Stimulated activated CD8-positive, alpha-beta memory T cell treated with anti-CD3 and anti-CD28 coated beads, Interleukin-15, amount 100 ng/mL, for 1 hour (primary cell): ENCODE data around the gene TXNDC11.

ENCODE experiments used
- DNase-seq: peaks from one replicate; pipeline ENCODE4 v3.0.0-alpha.2; 2020; ENCODE audit warnings: low read depth

Gene TXNDC11

DNA sequence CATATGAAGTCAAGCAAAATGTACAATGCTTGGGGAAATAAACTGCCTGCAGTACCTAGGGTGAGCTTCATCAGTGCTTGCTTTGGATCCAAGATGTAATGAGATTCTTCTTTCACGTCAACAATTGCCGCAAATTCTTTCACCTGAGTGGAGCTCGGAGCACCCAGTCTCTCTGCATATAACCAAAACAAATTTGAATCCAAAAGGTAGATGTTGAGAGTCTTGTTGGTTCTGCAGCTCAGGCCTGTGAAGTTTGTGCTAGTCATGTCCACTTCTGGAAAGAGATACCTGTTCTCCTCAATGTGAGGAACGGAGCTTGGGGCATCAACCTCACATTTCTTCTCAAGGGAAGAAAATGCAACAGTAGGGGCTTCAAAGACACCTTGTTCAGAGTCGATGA is 51.4 kb downstream of the TXNDC11 start:
- DNase-seq: no peak

- no peak for DNase-seq
Observed at GRCh38 chr16:11689031-11689840, 53.4 kb downstream of the TXNDC11 start.

DNA sequence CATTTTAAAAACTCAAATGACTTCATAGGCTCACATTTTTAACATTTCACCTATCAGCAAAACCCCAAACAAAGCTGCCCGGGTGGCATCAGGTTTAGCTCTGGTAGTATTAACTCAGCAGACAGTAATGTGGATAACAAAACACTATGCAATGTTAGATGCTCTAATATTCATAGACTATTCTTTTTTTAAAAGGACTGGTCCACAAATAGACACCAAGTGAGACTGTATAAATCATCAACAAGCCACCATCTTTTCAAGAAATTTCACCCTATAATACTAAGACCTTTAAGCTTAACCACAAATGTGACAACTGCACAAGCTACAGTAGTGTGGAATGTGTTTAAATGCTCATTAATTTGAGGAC is 54.2 kb downstream of the TXNDC11 start:
- DNase-seq: no peak

- DNase-seq: no peak
Observed at GRCh38 chr16:11687601-11688519, 54.8 kb downstream of the TXNDC11 start.

GRCh38 chr16:11686713-11687380 is 55.8 kb downstream of the TXNDC11 start:
- no peak for DNase-seq

DNA sequence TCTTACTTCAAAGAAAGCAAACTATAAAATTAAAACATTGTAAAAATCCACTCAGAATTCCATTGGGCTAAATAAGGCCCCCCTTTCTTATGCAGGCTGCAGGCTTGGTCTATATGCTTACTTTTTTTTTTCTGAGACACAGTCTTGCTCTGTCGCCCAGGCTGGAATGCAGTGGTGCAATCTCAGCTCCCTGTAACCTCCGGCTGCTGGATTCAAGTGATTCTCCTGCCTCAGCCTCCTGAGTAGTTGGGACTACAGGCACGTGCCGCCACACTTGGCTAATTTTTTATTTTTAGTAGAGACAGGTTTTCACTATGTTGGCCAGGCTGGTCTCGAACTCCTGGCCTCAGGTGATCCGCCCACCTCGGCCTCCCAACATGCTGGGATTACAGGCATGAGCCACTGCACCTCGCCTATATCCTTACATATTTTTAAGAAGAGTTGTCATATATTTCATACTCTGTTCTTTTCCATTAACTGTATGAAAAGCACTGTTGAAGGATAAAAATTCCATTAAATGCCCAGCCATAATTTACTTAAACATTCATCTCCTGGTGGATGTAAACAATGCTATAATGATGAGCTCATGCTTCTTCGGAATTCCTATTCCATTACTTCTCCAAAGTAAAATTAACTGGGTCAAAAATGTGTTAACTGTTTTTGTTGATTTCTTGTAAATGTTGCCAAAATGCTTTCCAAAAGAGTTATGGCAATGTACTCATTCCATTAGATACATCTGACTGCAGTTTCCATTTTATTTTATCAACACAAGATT is 56.6 kb downstream of the TXNDC11 start:
- DNase-seq: no peak

DNA sequence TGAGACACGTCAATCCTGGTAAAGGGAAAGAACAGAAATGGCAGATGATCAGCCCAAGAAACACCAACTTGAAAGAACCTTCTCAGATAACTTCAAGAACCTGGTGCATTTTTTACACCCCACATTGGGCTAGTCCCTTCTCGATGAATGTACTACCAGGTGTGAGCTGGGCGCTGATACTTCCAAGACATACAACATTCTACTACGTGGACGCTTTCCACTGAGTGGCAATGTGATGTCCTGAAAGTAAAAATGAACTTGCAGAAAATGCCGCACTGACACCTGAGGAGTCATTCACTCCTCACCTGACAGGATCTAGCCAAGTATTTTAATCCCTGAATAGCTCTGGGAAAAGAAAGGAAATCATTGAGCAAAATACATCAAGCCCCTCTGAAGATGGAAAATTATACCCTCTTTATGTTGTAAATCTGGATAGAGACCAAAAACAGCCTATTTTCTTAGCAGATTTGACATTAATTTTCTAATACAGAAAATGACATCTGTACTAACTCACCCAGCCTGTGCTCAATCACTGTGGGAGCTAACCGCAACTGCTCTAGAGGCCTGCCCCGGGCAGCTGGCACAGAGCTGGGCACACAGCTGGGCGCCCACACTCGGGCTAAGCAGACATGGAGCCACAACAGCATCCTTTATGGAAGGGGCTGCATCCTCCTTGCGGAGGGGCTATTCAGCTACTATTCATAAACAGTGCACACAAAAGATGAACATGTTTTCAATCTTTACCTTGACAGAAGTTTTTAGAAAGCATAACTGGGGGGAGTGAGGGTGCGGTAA is 58.2 kb downstream of the TXNDC11 start:
- DNase-seq: no peak

DNA sequence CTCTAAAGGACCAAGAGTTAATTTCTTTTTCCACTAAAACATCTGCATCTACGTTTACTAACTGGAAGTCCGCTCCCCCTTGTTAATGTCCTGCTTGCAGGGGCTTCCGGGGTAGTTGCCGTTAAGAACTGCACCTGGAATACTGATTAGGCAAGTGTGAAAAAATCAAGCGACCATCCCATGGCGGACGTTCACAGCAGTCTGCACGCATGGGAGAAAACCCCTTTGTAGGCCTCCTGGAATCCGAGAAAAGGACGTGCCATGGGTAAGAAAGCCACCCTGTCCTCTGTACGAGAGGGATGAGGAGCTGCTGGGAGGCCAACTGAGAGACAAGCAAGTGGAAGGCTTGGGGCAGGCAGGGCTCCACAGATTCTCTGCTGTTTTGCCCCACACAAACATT is 59.5 kb downstream of the TXNDC11 start:
- DNase-seq: no peak

DNA sequence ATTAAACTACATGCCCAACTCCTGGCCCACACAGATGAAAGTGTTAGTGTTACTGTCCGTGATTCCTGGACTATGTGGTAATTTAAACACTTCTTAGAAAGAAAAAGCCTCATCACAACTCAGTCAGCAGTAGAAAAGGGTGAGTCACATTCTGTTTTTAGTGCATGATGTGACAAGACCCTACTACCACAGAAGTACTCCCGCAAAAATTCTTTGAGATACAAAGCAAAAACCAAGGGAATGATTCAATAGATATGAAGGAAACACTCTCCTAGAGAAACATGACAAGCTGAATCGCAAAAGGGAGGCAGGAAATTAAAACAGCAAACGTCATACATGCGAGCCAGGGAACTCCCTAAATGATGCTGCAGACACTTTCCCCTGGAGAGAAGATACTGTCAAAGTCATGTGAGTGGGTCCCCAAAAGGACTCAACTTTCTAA is 60.0 kb downstream of the TXNDC11 start:
- DNase-seq: no peak

GRCh38 chr16:11681976-11682654 is 60.5 kb downstream of the TXNDC11 start:
- DNase-seq: no peak

DNA sequence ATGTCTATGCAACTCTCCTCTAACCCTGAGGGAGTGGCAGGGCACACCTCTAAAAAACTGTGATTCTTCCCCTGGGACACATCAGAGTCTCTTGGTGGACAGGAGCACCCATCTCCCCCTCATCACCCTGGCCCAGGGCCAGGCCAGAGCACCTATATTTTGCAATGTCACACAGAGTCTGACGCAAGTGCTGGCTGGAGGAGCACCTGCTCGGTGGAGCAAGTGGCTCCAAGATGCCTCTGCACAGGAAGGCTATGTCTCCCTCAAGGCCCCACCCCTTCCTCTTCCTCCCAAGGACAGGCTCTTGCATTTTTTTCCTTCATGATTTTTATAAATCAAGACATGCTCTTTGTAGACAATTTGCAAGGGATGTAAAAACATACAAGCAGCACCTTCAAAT is 61.1 kb downstream of the TXNDC11 start:
- DNase-seq: no peak

GRCh38 chr16:11679941-11680911 is 62.4 kb downstream of the TXNDC11 start:
- DNase-seq: no peak

- no peak for DNase-seq
Observed at GRCh38 chr16:11679250-11679649, 63.4 kb downstream of the TXNDC11 start.

GRCh38 chr16:11677959-11678881 is 64.4 kb downstream of the TXNDC11 start:
- DNase-seq: no peak

DNA sequence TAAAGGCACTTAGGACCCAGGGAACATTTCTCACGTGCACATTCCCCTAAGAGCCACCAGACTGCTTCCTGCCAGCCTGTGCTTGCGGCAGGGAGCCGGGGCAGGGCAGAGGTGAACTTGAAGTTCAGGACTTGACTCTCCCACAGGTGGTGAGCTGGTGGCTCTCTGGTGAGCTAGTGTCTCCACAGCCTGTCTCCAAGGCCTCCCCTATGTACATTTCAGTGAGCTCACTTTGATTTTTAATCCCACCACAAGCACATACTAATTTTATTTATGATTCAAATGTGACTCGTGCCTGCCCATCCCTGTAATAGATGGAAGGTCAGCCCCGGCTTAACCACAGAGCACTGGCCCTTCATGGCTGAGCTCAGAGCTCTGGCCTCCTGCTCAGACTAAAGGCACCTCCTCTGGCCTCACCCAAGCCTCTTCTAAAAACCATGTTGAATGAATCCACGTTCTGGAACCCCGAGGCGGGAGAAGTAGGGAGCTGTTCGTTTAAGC is 65.2 kb downstream of the TXNDC11 start:
- no peak for DNase-seq

- no peak for DNase-seq
Observed at GRCh38 chr16:11676799-11677198, 65.9 kb downstream of the TXNDC11 start.

DNA sequence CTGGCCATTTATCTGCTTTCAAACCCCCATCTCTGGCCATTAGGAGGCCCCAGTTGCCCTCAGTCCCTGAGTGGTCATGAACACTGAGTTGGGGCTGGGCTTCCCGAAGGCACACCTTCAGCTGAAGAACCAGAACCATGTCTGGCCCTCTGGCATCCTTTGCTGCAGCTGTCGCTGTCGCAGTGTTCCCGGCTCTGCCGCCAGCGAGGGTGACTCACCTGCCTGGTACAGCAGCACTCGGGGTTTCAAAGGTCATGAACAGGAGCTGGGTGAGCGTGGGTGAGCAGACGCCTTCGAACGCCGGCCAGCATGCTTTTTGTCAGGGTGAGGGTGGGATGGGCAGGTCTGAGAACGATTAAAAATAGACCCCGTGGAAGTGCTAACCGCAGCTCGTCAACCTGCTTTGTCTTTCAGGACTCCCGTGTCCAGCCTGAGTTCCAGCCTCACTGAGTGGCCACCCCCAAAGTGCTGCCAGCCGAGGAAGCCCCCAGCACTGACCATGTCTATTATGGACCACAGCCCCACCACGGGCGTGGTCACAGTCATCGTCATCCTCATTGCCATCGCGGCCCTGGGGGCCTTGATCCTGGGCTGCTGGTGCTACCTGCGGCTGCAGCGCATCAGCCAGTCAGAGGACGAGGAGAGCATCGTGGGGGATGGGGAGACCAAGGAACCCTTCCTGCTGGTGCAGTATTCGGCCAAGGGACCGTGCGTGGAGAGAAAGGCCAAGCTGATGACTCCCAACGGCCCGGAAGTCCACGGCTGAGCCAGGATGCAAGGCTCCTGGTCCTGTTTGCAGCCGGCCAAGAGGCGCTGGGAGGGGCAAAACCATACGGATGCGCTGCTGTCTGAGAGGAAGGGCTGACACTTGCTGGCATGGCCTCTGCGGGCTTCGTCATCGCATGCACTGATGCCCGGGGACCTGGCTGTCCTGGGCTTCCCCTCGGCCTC is 66.8 kb downstream of the TXNDC11 start:
- DNase-seq: no peak
